OCI-LY1 (cell line): ENCODE measurements around the gene S100B.
A peak's percentile ranks its signal among the peaks of the same experiment; 100 is the strongest.

Source experiments
- H2AFZ ChIP-seq: fragments of 200-600 bp; sonication (generic), shearing (Covaris generic); 2 replicates; pipeline ENCODE4 v1.6.0; 2014; ENCODE audit warnings: antibody characterized with exemption, mild to moderate bottlenecking, low read length
- H3F3A ChIP-seq: fragments of 200-600 bp; sonication (generic), shearing (Covaris generic); 2 replicates; pipeline ENCODE4 v1.6.0; 2014; ENCODE audit warnings: mild to moderate bottlenecking, antibody characterized with exemption, low read length, moderate library complexity; ENCODE audit not compliant: insufficient read depth
- H3K27ac ChIP-seq: fragments of 200-600 bp; sonication (generic); 2 replicates; pipeline ENCODE4 v1.5.1; 2014; ENCODE audit warnings: low read length, mixed run types, mild to moderate bottlenecking, low read depth; ENCODE audit not compliant: poor library complexity, severe bottlenecking
- H3K27me3 ChIP-seq: fragments of 200-600 bp; sonication (generic); 2 replicates; pipeline ENCODE4 v1.6.0; 2014; ENCODE audit warnings: antibody characterized with exemption, mild to moderate bottlenecking, low read length, moderate library complexity; ENCODE audit not compliant: insufficient read depth
- H3K36me3 ChIP-seq: fragments of 200-600 bp; sonication (generic); 2 replicates; pipeline ENCODE4 v1.6.1; 2014; ENCODE audit warnings: mild to moderate bottlenecking, antibody characterized with exemption, low read length, moderate library complexity, mixed read lengths; ENCODE audit not compliant: insufficient read depth
- H3K4me1 ChIP-seq: fragments of 200-600 bp; sonication (generic); 2 replicates; pipeline ENCODE4 v1.5.1; 2014; ENCODE audit warnings: mild to moderate bottlenecking, low read length, moderate library complexity; ENCODE audit not compliant: insufficient read depth, severe bottlenecking
- H3K4me2 ChIP-seq: fragments of 200-600 bp; sonication (generic), shearing (Covaris generic); 2 replicates; pipeline ENCODE4 v1.6.1; 2014; ENCODE audit warnings: low read length
- H3K4me3 ChIP-seq: fragments of 200-600 bp; sonication (generic); 2 replicates; pipeline ENCODE4 v1.5.1; 2014; ENCODE audit warnings: low read length, low read depth, mild to moderate bottlenecking, mixed read lengths; ENCODE audit not compliant: poor library complexity, severe bottlenecking
- H3K79me2 ChIP-seq: fragments of 200-600 bp; shearing (Covaris generic); 2 replicates; pipeline ENCODE4 v1.6.1; 2016; ENCODE audit warnings: mixed run types, low read length, mixed read lengths; ENCODE audit not compliant: insufficient read depth
- H3K9ac ChIP-seq: fragments of 200-600 bp; sonication (generic), shearing (Covaris generic); 2 replicates; pipeline ENCODE4 v1.6.1; 2014; ENCODE audit warnings: mild to moderate bottlenecking, low read length, mixed read lengths
- H3K9me2 ChIP-seq: fragments of 200-600 bp; sonication (generic), shearing (Covaris generic); 2 replicates; pipeline ENCODE4 v1.6.1; 2014; ENCODE audit warnings: low read depth, mild to moderate bottlenecking, low read length, mixed read lengths
- H3K9me3 ChIP-seq: fragments of 200-600 bp; shearing (Covaris generic); 2 replicates; pipeline ENCODE4 v1.6.1; 2014; ENCODE audit warnings: low read length, mixed read lengths
- H4K20me1 ChIP-seq: fragments of 200-600 bp; sonication (generic), shearing (Covaris generic); 2 replicates; pipeline ENCODE4 v1.6.0; 2016; ENCODE audit warnings: mild to moderate bottlenecking, low read length; ENCODE audit not compliant: insufficient read depth
- CTCF ChIP-seq: fragments of 200-600 bp; sonication (generic), shearing (Covaris generic); IDR thresholded peaks from 2 replicates; pipeline ENCODE4 v1.5.1; 2017; ENCODE audit warnings: mild to moderate bottlenecking, antibody characterized with exemption, low read length, moderate library complexity, mixed read lengths
- EZH2 ChIP-seq: fragments of 200-600 bp; sonication (generic), shearing (Covaris generic); IDR thresholded peaks from 2 replicates; pipeline ENCODE4 v1.8.0; 2017; ENCODE audit warnings: borderline replicate concordance, mixed run types, mild to moderate bottlenecking, antibody characterized with exemption, low read length, moderate library complexity, mixed read lengths

The S100B gene

DNA sequence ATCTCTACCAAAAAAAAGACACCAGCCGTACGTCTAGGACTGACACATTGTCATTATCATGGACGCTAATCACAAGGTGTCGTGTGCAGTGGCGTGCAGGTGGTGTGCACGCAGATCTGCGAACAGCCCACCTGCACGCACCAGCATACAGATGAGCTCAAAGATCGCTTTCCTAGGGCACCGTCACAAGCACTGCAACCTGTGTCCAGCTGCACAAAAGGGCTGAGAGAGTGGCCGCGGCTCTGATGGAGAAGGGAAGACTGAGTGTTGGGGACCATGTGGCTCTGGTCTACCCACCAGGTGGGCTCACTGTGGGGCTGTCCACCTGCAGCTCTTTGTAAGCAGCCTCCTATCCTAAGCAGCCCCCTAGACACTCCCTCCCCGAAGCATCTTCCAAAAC is 50.9 kb downstream of the S100B start:
- Histone ChIP-seq H3F3A (no peaks in the 10 kb centered on the region), H3K9ac (no peak overlapping the region), H3K4me2 (no peak overlapping the region), H3K9me2 (no peaks in the 10 kb centered on the region), H2AFZ (no peak overlapping the region), H3K27me3 (no peaks in the 10 kb centered on the region), H3K4me1 (peaks cover 31% of the 10 kb centered on the region), H3K9me3 (no peaks in the 10 kb centered on the region), H3K36me3 (peaks cover 6% of the 10 kb centered on the region; the same call in 1 of the 2 replicates), H3K27ac (no peak overlapping the region), H4K20me1 (no peaks in the 10 kb centered on the region), H3K4me3 (no peak overlapping the region), H3K79me2 (no peaks in the 10 kb centered on the region)
- TF ChIP-seq CTCF (no peak), EZH2 (no peak)

DNA sequence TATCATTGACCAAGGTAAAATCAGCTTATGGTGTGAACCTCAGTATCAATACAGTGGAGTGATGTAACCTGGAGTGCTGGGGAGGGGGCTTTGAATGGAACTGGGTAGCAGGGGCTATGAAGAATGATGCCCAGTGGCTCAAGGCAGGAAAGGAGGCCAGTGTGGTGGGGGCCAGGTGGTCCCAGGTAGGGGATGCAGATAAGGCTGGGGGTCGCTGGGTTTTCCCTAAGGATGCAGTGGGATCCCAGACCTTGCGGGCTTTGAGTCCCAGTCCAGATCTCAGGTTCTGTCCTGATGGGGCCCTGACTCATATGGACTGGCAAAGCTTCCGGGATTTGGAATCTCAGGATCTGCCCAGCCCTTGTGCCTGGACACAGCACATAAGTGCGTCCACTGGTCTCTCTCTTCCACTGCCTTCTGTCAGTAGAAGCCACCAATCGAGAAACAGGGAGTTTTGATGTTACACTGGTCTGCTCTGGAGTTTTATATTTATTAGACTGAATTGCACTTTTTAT is 52.0 kb downstream of the S100B start:
- H3K4me3 ChIP-seq: no peak overlapping the region
- H3K9me2 ChIP-seq: no peaks in the 10 kb centered on the region
- H3K9me3 ChIP-seq: no peaks in the 10 kb centered on the region
- H3K36me3 ChIP-seq: peaks cover 17% of the 10 kb centered on the region
- H4K20me1 ChIP-seq: no peaks in the 10 kb centered on the region
- H3K9ac ChIP-seq: no peak overlapping the region
- TF ChIP-seq CTCF: no peak
- H3K4me2 ChIP-seq: no peak overlapping the region
- H3F3A ChIP-seq: no peaks in the 10 kb centered on the region
- no peak overlapping the region for H2AFZ ChIP-seq
- no peaks in the 10 kb centered on the region for H3K27me3 ChIP-seq
- peaks cover 26% of the 10 kb centered on the region for H3K4me1 ChIP-seq
- no peak overlapping the region for H3K27ac ChIP-seq
- H3K79me2 ChIP-seq: no peaks in the 10 kb centered on the region

DNA sequence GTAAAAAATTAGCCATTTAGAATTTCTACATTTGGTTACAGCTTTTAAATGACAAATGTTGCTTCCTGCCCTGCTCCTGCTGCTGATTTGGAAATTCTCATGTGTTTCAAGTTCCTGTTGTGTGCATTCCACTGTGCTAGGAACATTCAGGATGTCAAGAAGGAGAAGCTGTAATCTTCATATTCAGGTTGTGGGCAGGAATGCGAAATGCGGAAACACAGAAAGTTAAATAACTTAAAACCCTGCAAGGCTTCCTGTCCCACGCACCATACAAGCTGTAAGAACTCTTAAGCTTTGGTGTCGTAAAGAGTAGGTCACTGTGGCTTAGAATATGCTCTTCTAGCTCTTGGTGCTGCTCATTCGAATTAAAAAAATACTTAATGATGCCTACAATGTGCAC is 52.6 kb downstream of the S100B start:
- Histone ChIP-seq H3K4me1 (peaks cover 26% of the 10 kb centered on the region), H3K79me2 (no peaks in the 10 kb centered on the region), H3F3A (no peaks in the 10 kb centered on the region), H4K20me1 (no peaks in the 10 kb centered on the region), H3K36me3 (peaks cover 21% of the 10 kb centered on the region), H3K9ac (peak overlapping the region; percentile 43; the same call in 1 of the 2 replicates), H3K27ac (peak overlapping the region; percentile 78), H3K27me3 (no peaks in the 10 kb centered on the region), H3K4me3 (peak overlapping the region; percentile 46), H3K4me2 (peak overlapping the region; percentile 70), H3K9me3 (no peaks in the 10 kb centered on the region), H3K9me2 (no peaks in the 10 kb centered on the region), H2AFZ (no peak overlapping the region)
- TF ChIP-seq CTCF: no peak
- TF ChIP-seq EZH2: no peak
